HepG2 (cell line): ENCODE data around the gene C6orf15.

Experiments used
- AKAP8 ChIP-seq: sonication (generic); formaldehyde crosslinking; IDR thresholded peaks from 2 replicates; pipeline ENCODE4 v1.5.1; 2020; ENCODE audit warnings: mild to moderate bottlenecking, missing genetic modification reagents
- CEBPB ChIP-seq: IDR thresholded peaks from 2 replicates; pipeline ENCODE4 v1.6.1; 2011; ENCODE audit warnings: low read depth, low read length, improper control_type of control experiment, borderline replicate concordance
- CHD2 ChIP-seq: IDR thresholded peaks from 2 replicates; pipeline ENCODE4 v1.6.1; 2011; ENCODE audit warnings: low read depth, low read length, improper control_type of control experiment
- ESRRA ChIP-seq: sonication (generic); formaldehyde crosslinking; IDR thresholded peaks from 2 replicates; pipeline ENCODE4 v1.5.1; 2020; ENCODE audit warnings: mild to moderate bottlenecking, low read depth, missing genetic modification reagents
- POLR2A ChIP-seq, 2 experiments: IDR thresholded peaks; 2 replicates each; pipeline ENCODE4 v1.6.1; 2011; ENCODE audit warnings: low read depth in 2 of 2, low read length in 2 of 2, mild to moderate bottlenecking in 1 of 2, moderate library complexity in 1 of 2; ENCODE audit not compliant: insufficient read depth in 1 of 2
- POLR2AphosphoS2 ChIP-seq: IDR thresholded peaks from 2 replicates; pipeline ENCODE4 v1.6.1; 2011; ENCODE audit warnings: low read depth, low read length, improper control_type of control experiment
- SATB2 ChIP-seq: sonication (generic); formaldehyde crosslinking; IDR thresholded peaks from 2 replicates; pipeline ENCODE4 v1.5.0; 2020; ENCODE audit warnings: missing genetic modification reagents
- TBL1XR1 ChIP-seq: fragments of 150-350 bp; IDR thresholded peaks from 2 replicates; pipeline ENCODE4 v1.6.1; 2014; ENCODE audit warnings: borderline replicate concordance, low read length; ENCODE audit not compliant: partially characterized antibody
- ZFX ChIP-seq: sonication (generic); formaldehyde crosslinking; IDR thresholded peaks from 2 replicates; pipeline ENCODE4 v1.4.0; 2020; ENCODE audit warnings: mild to moderate bottlenecking, low read depth, missing genetic modification reagents, moderate library complexity
- ZNF274 ChIP-seq: sonication (generic); formaldehyde crosslinking; IDR thresholded peaks from 2 replicates; pipeline ENCODE4 v1.5.1; 2020; ENCODE audit warnings: mild to moderate bottlenecking, missing genetic modification reagents
- TF ChIP-seq, protein P1 (sequence below): IDR thresholded peaks from 2 replicates; pipeline ENCODE4 v1.6.1; 2016
- TF ChIP-seq, protein P2 (sequence below), 2 experiments: sonication (generic) in 1 of 2; formaldehyde crosslinking in 1 of 2; IDR thresholded peaks; 2 replicates each; pipeline versions ENCODE4 v1.5.1 to v1.6.1; 2011 to 2020; ENCODE audit warnings: borderline replicate concordance in 1 of 2, low read depth in 1 of 2, low read length in 1 of 2, mild to moderate bottlenecking in 1 of 2, missing genetic modification reagents in 1 of 2, moderate library complexity in 1 of 2
- TF ChIP-seq, protein P3 (sequence below): IDR thresholded peaks from 2 replicates; pipeline ENCODE4 v1.6.1; 2016; ENCODE audit warnings: mild to moderate bottlenecking

DNA sequence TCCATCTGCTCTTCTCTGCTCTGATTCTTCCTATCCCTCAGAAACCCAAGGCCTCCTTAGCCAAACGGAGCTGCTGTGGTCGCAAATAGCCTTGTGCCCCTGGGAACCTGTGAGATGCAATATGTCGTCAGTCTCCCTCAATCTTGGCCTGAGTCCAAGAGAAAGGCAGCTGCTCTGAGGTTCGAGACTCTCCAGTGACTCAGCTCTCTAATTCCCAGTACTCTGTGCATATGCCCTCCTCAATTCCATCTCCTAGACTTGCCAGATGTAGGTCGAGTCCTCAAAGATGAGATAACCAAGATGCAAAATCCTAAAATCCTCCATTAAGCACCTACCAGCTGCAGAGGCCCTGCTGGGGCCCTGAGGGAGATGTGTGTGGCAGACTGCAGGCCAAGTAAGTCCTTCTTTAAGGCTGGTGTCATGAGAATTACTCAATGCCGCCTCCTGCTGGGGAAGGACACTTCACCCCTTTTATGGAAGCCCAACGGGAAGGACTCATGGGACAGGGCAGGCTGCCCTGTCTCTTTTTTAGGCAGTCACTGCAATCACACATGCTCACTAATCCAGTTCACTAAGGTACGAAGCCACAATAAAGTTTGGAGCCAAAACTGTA is 28.5 kb downstream of the C6orf15 start:
- TF ChIP-seq TBL1XR1: no peak
- TF ChIP-seq ZFX (CRISPR knock-in tag): no peak
- no peak for TF ChIP-seq AKAP8 (CRISPR knock-in tag)
- TF ChIP-seq, protein P1, sequence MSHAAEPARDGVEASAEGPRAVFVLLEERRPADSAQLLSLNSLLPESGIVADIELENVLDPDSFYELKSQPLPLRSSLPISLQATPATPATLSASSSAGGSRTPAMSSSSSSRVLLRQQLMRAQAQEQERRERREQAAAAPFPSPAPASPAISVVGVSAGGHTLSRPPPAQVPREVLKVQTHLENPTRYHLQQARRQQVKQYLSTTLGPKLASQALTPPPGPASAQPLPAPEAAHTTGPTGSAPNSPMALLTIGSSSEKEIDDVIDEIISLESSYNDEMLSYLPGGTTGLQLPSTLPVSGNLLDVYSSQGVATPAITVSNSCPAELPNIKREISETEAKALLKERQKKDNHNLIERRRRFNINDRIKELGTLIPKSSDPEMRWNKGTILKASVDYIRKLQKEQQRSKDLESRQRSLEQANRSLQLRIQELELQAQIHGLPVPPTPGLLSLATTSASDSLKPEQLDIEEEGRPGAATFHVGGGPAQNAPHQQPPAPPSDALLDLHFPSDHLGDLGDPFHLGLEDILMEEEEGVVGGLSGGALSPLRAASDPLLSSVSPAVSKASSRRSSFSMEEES (CRISPR knock-in tag): no peak
- no peak for TF ChIP-seq CHD2
- no peak for TF ChIP-seq ESRRA
- TF ChIP-seq POLR2AphosphoS2: no peak
- TF ChIP-seq, protein P2, sequence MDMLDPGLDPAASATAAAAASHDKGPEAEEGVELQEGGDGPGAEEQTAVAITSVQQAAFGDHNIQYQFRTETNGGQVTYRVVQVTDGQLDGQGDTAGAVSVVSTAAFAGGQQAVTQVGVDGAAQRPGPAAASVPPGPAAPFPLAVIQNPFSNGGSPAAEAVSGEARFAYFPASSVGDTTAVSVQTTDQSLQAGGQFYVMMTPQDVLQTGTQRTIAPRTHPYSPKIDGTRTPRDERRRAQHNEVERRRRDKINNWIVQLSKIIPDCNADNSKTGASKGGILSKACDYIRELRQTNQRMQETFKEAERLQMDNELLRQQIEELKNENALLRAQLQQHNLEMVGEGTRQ (IDR thresholded peaks at IDR 0.05; ENCODE audit: low read depth, low read length): no peak
- TF ChIP-seq, protein P2 (CRISPR knock-in tag; IDR thresholded peaks at IDR 0.05; ENCODE audit: borderline replicate concordance): no peak
- no peak for TF ChIP-seq ZNF274 (CRISPR knock-in tag)
- no peak for TF ChIP-seq CEBPB
- TF ChIP-seq POLR2A (IDR thresholded peaks at IDR 0.05; ENCODE audit: insufficient read depth in 1 of 2, low read depth in 2 of 2, low read length in 2 of 2): no peak
- TF ChIP-seq, protein P3, sequence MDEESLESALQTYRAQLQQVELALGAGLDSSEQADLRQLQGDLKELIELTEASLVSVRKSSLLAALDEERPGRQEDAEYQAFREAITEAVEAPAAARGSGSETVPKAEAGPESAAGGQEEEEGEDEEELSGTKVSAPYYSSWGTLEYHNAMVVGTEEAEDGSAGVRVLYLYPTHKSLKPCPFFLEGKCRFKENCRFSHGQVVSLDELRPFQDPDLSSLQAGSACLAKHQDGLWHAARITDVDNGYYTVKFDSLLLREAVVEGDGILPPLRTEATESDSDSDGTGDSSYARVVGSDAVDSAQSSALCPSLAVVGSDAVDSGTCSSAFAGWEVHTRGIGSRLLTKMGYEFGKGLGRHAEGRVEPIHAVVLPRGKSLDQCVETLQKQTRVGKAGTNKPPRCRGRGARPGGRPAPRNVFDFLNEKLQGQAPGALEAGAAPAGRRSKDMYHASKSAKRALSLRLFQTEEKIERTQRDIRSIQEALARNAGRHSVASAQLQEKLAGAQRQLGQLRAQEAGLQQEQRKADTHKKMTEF (CRISPR knock-in tag): no peak
- no peak for TF ChIP-seq SATB2 (CRISPR knock-in tag)
